Common myeloid progenitor, CD34-positive (primary cell): ENCODE results near the gene PLCH1.

Source experiments
- CTCF ChIA-PET: fragments of 350-600 bp; sonication (Branson Sonifier 250); formaldehyde crosslinking; loops from one replicate; lab custom pipeline; 2021; ENCODE audit warnings: antibody characterized with exemption; lab: Charles Lee
- POLR2A ChIA-PET: fragments of 350-600 bp; sonication (Branson Sonifier 250); formaldehyde crosslinking; loops from one replicate; lab custom pipeline; 2021; ENCODE audit warnings: antibody characterized with exemption; lab: Charles Lee
- DNase-seq, 3 donors: peaks; one replicate each; pipeline versions ENCODE4 v3.0.0 to v3.0.0-alpha.2; 2013
- H3K27ac ChIP-seq, 2 experiments: 1 replicate in 1 of 2; 2 replicates in 1 of 2; pipeline ENCODE4 v1.7.0; 2013; ENCODE audit warnings: inconsistent platforms in 2 of 2, low read length in 2 of 2, mild to moderate bottlenecking in 2 of 2, low read depth in 1 of 2, moderate library complexity in 1 of 2; ENCODE audit not compliant: severe bottlenecking in 2 of 2, insufficient read depth in 1 of 2, poor library complexity in 1 of 2
- H3K27me3 ChIP-seq, 5 experiments: replicated peaks in 2 of 5; 1 replicate in 3 of 5; 2 replicates in 2 of 5; pipeline versions ENCODE4 v1.6.1 to v1.7.0; 2013; ENCODE audit warnings: low read length in 4 of 5, mild to moderate bottlenecking in 2 of 5, moderate library complexity in 2 of 5, inconsistent platforms in 1 of 5; ENCODE audit not compliant: insufficient read depth in 5 of 5, control insufficient read depth in 4 of 5
- H3K36me3 ChIP-seq, 4 experiments: 1 replicate in 2 of 4; 2 replicates in 2 of 4; pipeline versions ENCODE4 v1.6.1 to v1.7.0; 2013; ENCODE audit warnings: low read length in 3 of 4, control low read depth in 1 of 4, mild to moderate bottlenecking in 1 of 4; ENCODE audit not compliant: control insufficient read depth in 4 of 4, insufficient read depth in 4 of 4
- H3K4me1 ChIP-seq, 4 experiments: 1 replicate in 3 of 4; 2 replicates in 1 of 4; pipeline versions ENCODE4 v1.6.1 to v1.7.1; 2013; ENCODE audit warnings: low read length in 3 of 4, mild to moderate bottlenecking in 3 of 4, control low read depth in 1 of 4, inconsistent platforms in 1 of 4, moderate library complexity in 1 of 4; ENCODE audit not compliant: control insufficient read depth in 4 of 4, insufficient read depth in 4 of 4; ENCODE audit errors: control extremely low read depth in 1 of 4
- H3K4me3 ChIP-seq, 7 experiments: 1 replicate in 4 of 7; 2 replicates in 3 of 7; pipeline versions ENCODE4 v1.5.1 to v1.7.0; 2013; ENCODE audit warnings: mild to moderate bottlenecking in 7 of 7, low read length in 6 of 7, moderate library complexity in 6 of 7, inconsistent platforms in 2 of 7, low read depth in 2 of 7, control low read depth in 1 of 7; ENCODE audit not compliant: insufficient read depth in 4 of 7, control insufficient read depth in 1 of 7; ENCODE audit errors: extremely low read depth in 1 of 7
- H3K9me3 ChIP-seq, 5 experiments: 1 replicate in 4 of 5; 2 replicates in 1 of 5; pipeline versions ENCODE4 v1.6.1 to v1.7.1; 2013; ENCODE audit warnings: low read length in 4 of 5, mild to moderate bottlenecking in 2 of 5, inconsistent platforms in 1 of 5, low read depth in 1 of 5, moderate library complexity in 1 of 5; ENCODE audit not compliant: control insufficient read depth in 4 of 5, insufficient read depth in 2 of 5; ENCODE audit errors: control extremely low read depth in 1 of 5
- WGBS: methylation state at CpG from one replicate; pipeline ENCODE4 v1.1.5; 2013; ENCODE audit not compliant: insufficient coverage; 5-methylcytosine and 5-hydroxymethylcytosine counted together

Gene PLCH1

DNA sequence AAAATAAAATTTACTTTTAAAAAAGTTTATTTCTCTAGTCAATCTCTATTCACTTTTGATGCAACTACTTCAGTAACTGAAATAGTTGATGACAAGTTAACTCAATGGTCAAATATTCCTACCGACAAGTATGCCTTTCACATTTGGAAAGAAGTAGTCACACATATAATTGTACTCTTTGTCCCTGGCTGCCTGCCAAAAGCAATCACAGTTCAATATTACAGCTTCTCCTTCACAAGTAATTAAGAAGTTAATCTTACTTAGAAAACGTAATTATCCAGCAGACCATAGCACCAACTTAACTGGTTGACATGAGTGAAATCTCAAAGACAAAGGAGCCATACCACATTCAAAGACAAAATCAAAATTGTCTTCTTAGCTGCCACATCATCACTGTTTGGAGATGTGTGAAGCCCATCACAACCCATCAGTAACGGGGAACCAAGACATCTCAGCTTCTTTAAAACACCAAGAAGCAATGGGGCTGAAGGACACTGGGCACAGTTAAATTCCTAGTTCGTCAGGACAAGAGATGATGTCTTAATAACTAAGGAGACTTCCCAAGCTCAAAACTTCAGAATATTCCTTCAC lies 86.1 kb downstream of the PLCH1 start:
- H3K27ac ChIP-seq = no peak overlapping the region
- WGBS = 100% methylated on average over 2 of the region's 4 CpGs
- H3K27me3 ChIP-seq = no peaks in the 10 kb centered on the region
- ChIA-PET CTCF (interaction anchor here (1.0 to 1.1 kb wide), 2 partner anchors 12 to 28 kb away, joined by 4 read pairs; no protein-coding TSS in a partner anchor), POLR2A (no interaction called here)
- H3K36me3 ChIP-seq = no peaks in the 10 kb centered on the region
- H3K4me3 ChIP-seq = no peak overlapping the region
- peaks cover 0 to 15% (median under 1%) of the 10 kb centered on the region in 4 experiments for H3K4me1 ChIP-seq
- no peak for DNase-seq
- H3K9me3 ChIP-seq = no peaks in the 10 kb centered on the region

DNA sequence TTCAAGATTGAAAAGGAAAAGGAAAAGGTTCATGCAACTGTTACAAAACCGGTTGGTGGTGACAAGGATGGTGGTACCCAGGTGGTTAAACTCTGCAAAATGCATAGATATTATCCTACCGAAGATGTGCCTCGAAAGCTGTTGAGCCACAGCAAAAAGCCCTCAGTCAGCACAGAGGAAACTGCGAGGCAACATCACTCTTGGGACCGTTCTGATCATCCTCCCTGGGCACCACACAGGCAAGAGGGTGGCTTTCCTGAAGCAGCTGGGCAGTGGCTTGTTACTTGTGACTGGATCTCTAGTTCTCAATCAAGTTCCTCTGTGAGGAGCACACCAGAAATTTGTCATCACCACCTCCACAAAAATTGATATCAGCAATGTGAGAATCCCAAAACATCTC lies 86.9 kb downstream of the PLCH1 start:
- 91% methylated on average over 4 of the region's 5 CpGs for WGBS

DNA sequence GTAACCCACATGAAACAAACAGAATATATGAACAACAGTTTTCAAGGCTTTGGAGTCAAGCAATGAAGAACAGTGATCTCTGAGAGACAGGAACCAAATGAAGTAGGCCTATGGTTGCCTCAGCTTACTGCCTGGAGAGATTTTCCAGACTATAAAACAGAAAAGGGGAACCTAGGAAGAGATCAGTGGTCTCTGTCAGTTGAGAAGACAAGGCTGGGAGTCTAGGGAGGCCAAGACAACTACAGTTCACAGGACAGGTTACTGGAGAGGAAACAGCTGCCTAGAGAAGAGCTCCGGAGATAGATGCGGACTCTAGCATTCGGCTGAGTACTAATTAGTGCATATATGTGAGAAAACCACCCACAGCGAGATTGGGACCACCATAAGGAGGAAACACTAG lies 87.7 kb downstream of the PLCH1 start:
- Histone ChIP-seq H3K4me1 (peaks cover 0 to 15% (median under 1%) of the 10 kb centered on the region in 4 experiments), H3K27me3 (no peaks in the 10 kb centered on the region), H3K4me3 (no peak overlapping the region), H3K9me3 (no peaks in the 10 kb centered on the region), H3K27ac (no peak overlapping the region), H3K36me3 (no peaks in the 10 kb centered on the region)
- CTCF ChIA-PET = no interaction called here
- DNase-seq = no peak
- POLR2A ChIA-PET = no interaction called here
- no CpG with 5 or more reads among the region's 4 CpGs for WGBS

More for the DNA sequence above, 86.9 kb downstream of the PLCH1 start:
- no peaks in the 10 kb centered on the region for H3K9me3 ChIP-seq
- no peak overlapping the region for H3K4me3 ChIP-seq
- no peaks in the 10 kb centered on the region for H3K36me3 ChIP-seq
- H3K27ac ChIP-seq = no peak overlapping the region
- CTCF ChIA-PET = interaction anchor here (1.1 kb wide), 1 partner anchor 28 kb away, joined by 4 read pairs; no protein-coding TSS in a partner anchor
- no peaks in the 10 kb centered on the region for H3K27me3 ChIP-seq
- POLR2A ChIA-PET = no interaction called here
- no peak for DNase-seq
- peaks cover 0 to 15% (median under 1%) of the 10 kb centered on the region in 4 experiments for H3K4me1 ChIP-seq

DNA sequence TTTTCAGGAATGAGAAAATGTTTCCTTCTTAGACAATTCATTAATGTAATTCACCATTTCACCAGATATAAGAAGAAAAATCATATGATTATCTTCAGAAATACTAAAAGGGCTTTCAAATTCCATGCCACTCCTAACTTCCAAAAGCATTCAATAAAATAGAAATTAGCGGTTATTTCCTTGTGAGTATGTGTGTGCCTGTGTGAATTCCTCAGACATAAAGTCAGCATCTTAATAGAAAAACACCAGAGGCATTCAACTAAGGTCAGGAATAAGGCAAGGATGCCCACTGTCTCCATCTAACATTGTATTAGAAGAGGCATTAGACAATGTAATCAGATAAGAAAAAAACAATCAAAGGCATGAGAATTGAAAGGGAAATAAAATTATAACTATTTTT lies 88.4 kb downstream of the PLCH1 start:
- H3K27ac ChIP-seq = no peak overlapping the region
- CTCF ChIA-PET = no interaction called here
- H3K4me1 ChIP-seq = peaks cover 0 to 13% (median under 1%) of the 10 kb centered on the region in 4 experiments
- no peaks in the 10 kb centered on the region for H3K36me3 ChIP-seq
- no peaks in the 10 kb centered on the region for H3K27me3 ChIP-seq
- no peak overlapping the region for H3K4me3 ChIP-seq
- no peak for DNase-seq
- no CpG with 5 or more reads among the region's 1 CpG for WGBS
- POLR2A ChIA-PET = no interaction called here
- no peaks in the 10 kb centered on the region for H3K9me3 ChIP-seq

DNA sequence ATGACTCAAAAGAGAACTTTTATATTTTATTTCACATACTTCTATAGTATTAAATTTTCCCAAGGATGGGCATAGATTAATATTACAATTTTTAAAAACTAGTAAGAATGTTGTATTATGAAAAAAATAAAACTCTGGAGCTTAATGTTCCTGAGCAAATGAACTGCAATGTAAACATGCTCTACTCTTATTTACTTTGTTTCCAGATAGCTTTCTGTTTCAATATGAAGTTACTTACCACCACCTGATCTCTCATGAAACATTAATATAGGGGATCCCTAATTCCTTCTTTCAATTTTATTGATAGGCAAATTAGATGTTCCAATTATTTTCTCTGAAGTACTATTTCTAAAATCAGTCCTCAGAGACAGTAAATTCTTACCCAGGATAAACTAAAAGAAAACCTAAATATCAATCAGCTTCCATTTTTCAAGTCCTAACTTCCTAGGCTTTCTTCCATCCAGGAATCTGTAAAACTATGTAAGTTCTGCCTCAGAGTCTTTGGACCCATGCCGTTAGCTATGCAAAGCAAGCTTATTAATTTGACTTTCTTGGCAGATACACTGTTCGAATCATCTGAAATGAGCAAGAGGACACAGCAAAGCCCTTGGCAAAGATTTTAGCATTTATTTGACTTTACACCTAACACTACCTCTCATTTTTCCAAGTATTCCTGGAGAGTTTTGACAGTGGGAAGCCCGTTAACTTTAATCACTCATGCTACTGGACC lies 93.2 kb downstream of the PLCH1 start:
- no peak overlapping the region for H3K27ac ChIP-seq
- ChIA-PET CTCF (interaction anchor here (1.4 kb wide), 1 partner anchor 10 kb away, joined by 3 read pairs; no protein-coding TSS in a partner anchor), POLR2A (no interaction called here)
- WGBS = 100% methylated on average over 3 of the region's 3 CpGs
- H3K27me3 ChIP-seq = no peaks in the 10 kb centered on the region
- peaks cover 4 to 11% (median 7%) of the 10 kb centered on the region in 4 experiments for H3K4me1 ChIP-seq
- H3K36me3 ChIP-seq = no peaks in the 10 kb centered on the region
- no peaks in the 10 kb centered on the region for H3K9me3 ChIP-seq
- H3K4me3 ChIP-seq = no peak overlapping the region
- no peak for DNase-seq

DNA sequence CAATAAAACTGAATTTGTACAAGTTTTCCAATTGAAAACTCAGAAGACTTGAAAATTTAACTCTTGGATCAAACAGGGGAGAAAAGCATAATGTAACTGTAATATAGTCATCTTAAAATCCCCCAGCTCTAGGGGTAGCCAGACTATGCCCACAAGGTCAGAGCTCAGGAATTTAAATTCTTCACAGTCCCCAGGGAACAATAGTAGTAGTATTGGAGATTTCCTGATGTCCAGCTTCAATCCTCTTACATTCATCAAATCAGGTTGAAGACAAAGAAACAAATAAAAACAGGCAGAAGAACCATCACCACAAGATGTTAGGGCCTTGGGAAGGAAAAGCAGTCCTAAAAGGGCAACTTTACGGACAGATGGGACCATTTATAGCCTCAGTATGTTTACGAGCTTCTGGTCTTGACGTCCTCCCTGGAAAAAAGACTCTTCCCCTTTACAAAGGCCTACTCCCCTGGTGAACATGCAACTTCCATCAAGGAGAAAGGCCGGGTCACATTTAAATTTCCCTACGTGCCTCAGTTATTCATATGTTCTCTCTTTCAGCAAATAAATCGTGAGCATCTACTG lies 96.8 kb downstream of the PLCH1 start:
- Histone ChIP-seq H3K27ac (no peak overlapping the region), H3K4me1 (peaks cover 4 to 19% (median 8%) of the 10 kb centered on the region in 4 experiments), H3K9me3 (peaks cover 0 to 2% (median 0%) of the 10 kb centered on the region in 5 experiments), H3K4me3 (no peak overlapping the region), H3K36me3 (no peaks in the 10 kb centered on the region), H3K27me3 (no peaks in the 10 kb centered on the region)
- ChIA-PET CTCF (no interaction called here), POLR2A (no interaction called here)
- 100% methylated on average over 3 of the region's 6 CpGs for WGBS
- no peak for DNase-seq

DNA sequence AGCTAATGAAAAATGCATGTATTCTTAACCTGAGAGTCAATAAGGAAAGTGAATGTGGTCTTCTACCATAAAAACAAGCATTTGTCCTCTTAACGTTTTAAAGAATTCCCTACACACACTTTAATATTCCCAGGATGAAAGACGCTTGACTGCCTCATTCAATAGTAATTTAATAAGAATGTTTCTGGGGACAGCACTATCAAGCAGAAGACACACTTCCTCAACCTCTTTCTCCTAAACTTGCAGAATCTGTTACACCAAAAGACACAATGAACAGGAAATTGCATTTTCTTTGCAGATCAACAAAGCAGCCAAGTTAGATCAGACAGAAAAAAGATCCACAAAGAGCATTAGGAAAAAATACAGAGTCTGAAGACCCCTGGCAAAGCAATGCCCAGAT lies 97.7 kb downstream of the PLCH1 start:
- 80% methylated on average over 1 of the region's 2 CpGs for WGBS
- no peaks in the 10 kb centered on the region for H3K27me3 ChIP-seq
- no peaks in the 10 kb centered on the region for H3K36me3 ChIP-seq
- DNase-seq = peak in 1 of 3 donors; percentile 8
- POLR2A ChIA-PET = no interaction called here
- H3K9me3 ChIP-seq = peaks cover 0 to 2% (median 0%) of the 10 kb centered on the region in 5 experiments
- H3K27ac ChIP-seq = no peak overlapping the region
- CTCF ChIA-PET = interaction anchor here (1.3 kb wide), 1 partner anchor 12 kb away, joined by 4 read pairs; no protein-coding TSS in a partner anchor
- peaks cover 4 to 19% (median 8%) of the 10 kb centered on the region in 4 experiments for H3K4me1 ChIP-seq
- H3K4me3 ChIP-seq = no peak overlapping the region
